K562 (cell line): ENCODE measurements around the gene FASTKD2. TPM values are rescaled to one million over a fixed set of nuclear protein-coding genes. Genes with fewer than 3 reads are reported as not detected.

Experiments
- ATAC-seq: fragments of 200-7000 bp; cut with Tn5 transposase; 3 replicates; pipeline ENCODE4 v1.9.1; 2020; ENCODE audit warnings: moderate library complexity
- BruUV-seq: library from RNA; stranded (reverse); fragments of 400-500 nt; replicated peaks from 2 replicates; lab custom pipeline; 2021; lab: Mats Ljungman, UMichigan
- CTCF ChIA-PET: fragments of 300-600 bp; formaldehyde crosslinking; extraction: SDS; loops from one replicate; lab custom pipeline; 2021; ENCODE audit warnings: low intra/inter-chr PET ratio; lab: Yijun Ruan, JAX
- POLR2A ChIA-PET: fragments of 300-600, 350-650 bp; sonication (Branson Sonifier 250); formaldehyde crosslinking; extraction: SDS; loops from one replicate; lab custom pipeline; 2021; ENCODE audit warnings: antibody characterized with exemption, inconsistent platforms; lab: Yijun Ruan, JAX
- DNase-seq, 4 experiments: peaks; one replicate each; pipeline versions ENCODE4 v3.0.0 to v3.0.0-alpha.2; 2011 to 2018; ENCODE audit warnings: low spot score in 3 of 4, mixed read lengths in 3 of 4; ENCODE audit errors: extremely low read depth in 1 of 4
- FAIRE-seq: peaks from 2 replicates; lab custom pipeline; 2011; peaks lifted over from hg19 to GRCh38; lab: Jason Lieb, UNC
- H2AFZ ChIP-seq: 2 replicates; pipeline ENCODE4 v1.6.0; 2011; ENCODE audit warnings: low read depth, low read length, control low read depth, inconsistent platforms
- H3K27ac ChIP-seq: fragments of 200-600 bp; 3 replicates; pipeline ENCODE4 v1.8.0; 2011; ENCODE audit warnings: low read depth, mild to moderate bottlenecking, control low read depth, inconsistent platforms, low read length, moderate library complexity, mixed read lengths; ENCODE audit errors: extremely low read depth
- H3K27me3 ChIP-seq, 2 experiments: fragments of 300-600 bp in 1 of 2; 2 replicates in 1 of 2; 3 replicates in 1 of 2; pipeline versions ENCODE4 v1.6.0 to v1.8.0; 2011; ENCODE audit warnings: inconsistent platforms in 2 of 2, low read length in 2 of 2, mild to moderate bottlenecking in 1 of 2, mixed read lengths in 1 of 2, moderate library complexity in 1 of 2; ENCODE audit not compliant: control insufficient read depth in 2 of 2, insufficient read depth in 2 of 2
- H3K36me3 ChIP-seq: fragments of 300-600 bp; 3 replicates; pipeline ENCODE4 v1.8.0; 2011; ENCODE audit warnings: mild to moderate bottlenecking, low read length, inconsistent platforms; ENCODE audit not compliant: control insufficient read depth, insufficient read depth
- H3K4me1 ChIP-seq, 2 experiments: fragments of 200-600 bp in 1 of 2; replicated peaks in 1 of 2; 2 replicates in 1 of 2; 3 replicates in 1 of 2; pipeline versions ENCODE4 v1.5.1 to v1.8.0; 2011; ENCODE audit warnings: inconsistent platforms in 2 of 2, low read length in 2 of 2, mild to moderate bottlenecking in 1 of 2, mixed read lengths in 1 of 2, moderate library complexity in 1 of 2; ENCODE audit not compliant: control insufficient read depth in 2 of 2, insufficient read depth in 2 of 2
- H3K4me2 ChIP-seq: 2 replicates; pipeline ENCODE4 v1.6.1; 2011; ENCODE audit warnings: low read length, control low read depth, inconsistent platforms, mixed read lengths; ENCODE audit not compliant: insufficient read depth
- H3K4me3 ChIP-seq: fragments of 200-600 bp; sonication (generic), shearing (Covaris generic); 2 replicates; pipeline ENCODE4 v1.5.1; 2016; ENCODE audit warnings: control low read depth, inconsistent platforms
- H3K79me2 ChIP-seq: fragments of 200-600 bp; 3 replicates; pipeline ENCODE4 v1.8.0; 2011; ENCODE audit warnings: low read length, inconsistent platforms; ENCODE audit not compliant: control insufficient read depth, insufficient read depth
- H3K9ac ChIP-seq, 2 experiments: 2 replicates each; pipeline versions ENCODE4 v1.6.0 to v1.6.1; 2011; ENCODE audit warnings: low read depth in 2 of 2, low read length in 2 of 2, control low read depth in 1 of 2, inconsistent platforms in 1 of 2, mild to moderate bottlenecking in 1 of 2, mixed read lengths in 1 of 2; ENCODE audit not compliant: insufficient read depth in 1 of 2
- H3K9me1 ChIP-seq: one replicate; pipeline ENCODE4 v1.6.0; 2011; ENCODE audit warnings: inconsistent platforms, mild to moderate bottlenecking, low read length, moderate library complexity; ENCODE audit not compliant: control insufficient read depth, insufficient read depth
- H3K9me3 ChIP-seq: replicated peaks from 2 replicates; pipeline ENCODE4 v1.5.1; 2011; ENCODE audit warnings: low read depth, low read length, inconsistent platforms; ENCODE audit not compliant: control insufficient read depth, insufficient read depth
- H4K20me1 ChIP-seq: replicated peaks from 2 replicates; pipeline ENCODE4 v1.6.1; 2011; ENCODE audit warnings: low read length, inconsistent platforms, mixed read lengths; ENCODE audit not compliant: control insufficient read depth, insufficient read depth
- FIP1L1 ChIP-seq: fragments of 200-400 bp; formaldehyde crosslinking; IDR thresholded peaks from 2 replicates; pipeline ENCODE4 v1.6.1; 2018; ENCODE audit warnings: mild to moderate bottlenecking, low read depth, low read length; ENCODE audit not compliant: poor library complexity, severe bottlenecking
- HDAC1 ChIP-seq, 2 experiments: fragments of 450-650 bp; IDR thresholded peaks; 2 replicates each; pipeline ENCODE4 v1.6.1; 2016 to 2017; ENCODE audit warnings: inconsistent platforms in 1 of 2, mild to moderate bottlenecking in 1 of 2, moderate library complexity in 1 of 2
- HDAC2 ChIP-seq: fragments of 450-650 bp; IDR thresholded peaks from 2 replicates; pipeline ENCODE4 v1.6.1; 2016; ENCODE audit warnings: mild to moderate bottlenecking
- HDAC3 ChIP-seq: fragments of 450-650 bp; IDR thresholded peaks from 2 replicates; pipeline ENCODE4 v1.6.1; 2018; ENCODE audit warnings: borderline replicate concordance, mild to moderate bottlenecking, moderate library complexity; ENCODE audit not compliant: partially characterized antibody
- KDM5B ChIP-seq: fragments of 200-600 bp; sonication (generic); IDR thresholded peaks from 2 replicates; pipeline ENCODE4 v1.6.1; 2012; ENCODE audit warnings: low read depth, mild to moderate bottlenecking, moderate library complexity, low read length, control low read depth, inconsistent platforms; ENCODE audit not compliant: insufficient replicate concordance
- NONO ChIP-seq, 2 experiments: fragments of 200-400 bp in 1 of 2; fragments of 450-650 bp in 1 of 2; formaldehyde crosslinking in 1 of 2; IDR thresholded peaks; 2 replicates each; pipeline ENCODE4 v1.6.1; 2017; ENCODE audit warnings: low read depth in 2 of 2, mild to moderate bottlenecking in 2 of 2, moderate library complexity in 2 of 2, low read length in 1 of 2
- THRAP3 ChIP-seq: fragments of 450-650 bp; IDR thresholded peaks from 2 replicates; pipeline ENCODE4 v1.6.1; 2016; ENCODE audit warnings: mild to moderate bottlenecking, inconsistent platforms, borderline replicate concordance
- U2AF1 ChIP-seq: fragments of 200-400 bp; formaldehyde crosslinking; optimal IDR thresholded peaks from 2 replicates; pipeline ENCODE3; 2017; ENCODE audit warnings: mild to moderate bottlenecking, low read depth, low read length, moderate library complexity
- YY1 ChIP-seq, 3 experiments: IDR thresholded peaks; 2 replicates each; pipeline ENCODE4 v1.6.1; 2011; ENCODE audit warnings: low read length in 2 of 3, mild to moderate bottlenecking in 2 of 3, moderate library complexity in 2 of 3, borderline replicate concordance in 1 of 3, control low read depth in 1 of 3, low read depth in 1 of 3; ENCODE audit not compliant: insufficient read depth in 3 of 3, insufficient replicate concordance in 2 of 3, control insufficient read depth in 1 of 3, insufficient read length in 1 of 3; ENCODE audit errors: extremely low read depth in 1 of 3
- ZBTB1 ChIP-seq: sonication (generic); formaldehyde crosslinking; IDR thresholded peaks from 2 replicates; pipeline ENCODE4 v1.8.1; 2023; ENCODE audit warnings: missing genetic modification reagents, low read depth, mild to moderate bottlenecking, borderline replicate concordance
- ZNF384 ChIP-seq: IDR thresholded peaks from 2 replicates; pipeline ENCODE4 v1.6.1; 2012; ENCODE audit warnings: low read depth, low read length, improper control_type of control experiment
- WGBS: fragments of 100-300 bp; shearing (Covaris generic); methylation state at CpG from one replicate; pipeline ENCODE4 v1.1.6; 2016; ENCODE audit warnings: low coverage, mixed read lengths; ENCODE audit not compliant: insufficient coverage; ENCODE audit errors: missing lambda C conversion rate; 5-methylcytosine and 5-hydroxymethylcytosine counted together
- in situ Hi-C: fragments of 300-500 bp; cut with MboI; formaldehyde crosslinking; loops from 4 replicates; pipeline ENCODE4 v1.15.0; 2018; ENCODE audit warnings: inconsistent platforms, mixed read lengths
- intact Hi-C: fragments of 100-400 bp; cut with micrococcal nuclease; formaldehyde crosslinking; loops from 2 replicates; pipeline ENCODE4 v1.14.2; 2022
- polyA plus RNA-seq, 8 experiments: library from polyadenylated mRNA; depleted of rRNA in 4 of 8; stranded (reverse) in 5 of 8; unstranded in 3 of 8; fragments of >200 nt; fragmentation: Nextera tagmentation in 2 of 8; fragmentation: Illumina TruSeq in 1 of 8; extraction: Ambion mirVana in 2 of 8; extraction: Trizol in 1 of 8; gene quantifications; 2 replicates each; pipeline versions ENCODE4 v1.2.1 to v1.2.3, GENCODE V29; 2011 to 2014; ENCODE audit warnings: inconsistent platforms in 1 of 8, missing spikeins in 1 of 8
- total RNA-seq, 7 experiments: library from RNA; depleted of rRNA in 6 of 7; stranded (reverse); fragments of >200 nt in 6 of 7; fragmentation: Illumina TruSeq in 2 of 7; extraction: Trizol in 2 of 7; gene quantifications; 2 replicates each; pipeline versions ENCODE4 v1.2.1 to v1.2.3, GENCODE V29; 2011 to 2021; ENCODE audit warnings: low replicate concordance in 1 of 7
- TF ChIP-seq, protein P1 (sequence below): fragments of 250-450 bp; sonication (Bioruptor Pico); IDR thresholded peaks from 2 replicates; pipeline ENCODE4 v1.4.0; 2020
- TF ChIP-seq, protein P2 (sequence below), 2 experiments: fragments of 450-650 bp in 1 of 2; IDR thresholded peaks; 2 replicates each; pipeline ENCODE4 v1.6.1; 2011 to 2017; ENCODE audit warnings: low read depth in 2 of 2, antibody characterized with exemption in 1 of 2, borderline replicate concordance in 1 of 2, low read length in 1 of 2, mild to moderate bottlenecking in 1 of 2, mixed read lengths in 1 of 2; ENCODE audit not compliant: control insufficient read depth in 1 of 2

FASTKD2 gene
- total and polyA plus RNA-seq, 9 of the 15 experiments (the other 6 are each of a cell fraction or from before 2014, with no cell fraction given), result 20.8 to 90.6 (median 39.1) TPM

DNA sequence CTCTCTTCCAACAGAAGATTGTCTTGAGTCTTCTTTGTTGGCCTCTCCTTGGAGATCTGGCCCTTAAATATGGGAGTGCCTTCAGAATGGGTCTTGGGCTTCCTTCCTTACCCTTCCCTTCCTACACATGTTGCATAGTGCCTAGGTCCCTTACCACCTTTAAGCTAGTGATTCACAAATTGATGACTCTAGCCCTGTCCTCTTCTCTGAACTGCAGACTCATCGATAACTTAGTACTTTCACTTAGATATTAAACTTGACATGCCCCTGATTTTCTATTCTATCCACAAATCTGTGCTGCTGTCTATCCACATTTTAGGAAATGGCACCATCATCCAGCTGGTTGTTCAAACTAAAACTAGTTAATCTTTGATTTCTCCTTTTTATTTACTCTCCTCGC is 38.1 kb upstream of the FASTKD2 start:
- H4K20me1 ChIP-seq, result no peaks in the 10 kb centered on the region
- ChIA-PET CTCF (no interaction called here), POLR2A (no interaction called here)
- no peaks in the 10 kb centered on the region for H3K27me3 ChIP-seq
- no peaks in the 10 kb centered on the region for H3K9me1 ChIP-seq
- ATAC-seq (no peak), DNase-seq (no peak), FAIRE-seq (no peak)
- H2AFZ ChIP-seq, result no peak overlapping the region
- H3K4me2 ChIP-seq, result no peak overlapping the region
- intact Hi-C loops (no loop called here), in situ Hi-C loops (no loop called here)
- BruUV-seq, result no TSS peak
- no peaks in the 10 kb centered on the region for H3K9me3 ChIP-seq
- WGBS, result 7% methylated on average over 2 of the region's 2 CpGs
- H3K4me3 ChIP-seq, result no peak overlapping the region
- H3K27ac ChIP-seq, result no peak overlapping the region
- no peaks in the 10 kb centered on the region for H3K4me1 ChIP-seq
- H3K79me2 ChIP-seq, result no peaks in the 10 kb centered on the region
- no peak overlapping the region for H3K9ac ChIP-seq
- no peaks in the 10 kb centered on the region for H3K36me3 ChIP-seq
- TF ChIP-seq HDAC2, result no peak
- TF ChIP-seq, protein P1, sequence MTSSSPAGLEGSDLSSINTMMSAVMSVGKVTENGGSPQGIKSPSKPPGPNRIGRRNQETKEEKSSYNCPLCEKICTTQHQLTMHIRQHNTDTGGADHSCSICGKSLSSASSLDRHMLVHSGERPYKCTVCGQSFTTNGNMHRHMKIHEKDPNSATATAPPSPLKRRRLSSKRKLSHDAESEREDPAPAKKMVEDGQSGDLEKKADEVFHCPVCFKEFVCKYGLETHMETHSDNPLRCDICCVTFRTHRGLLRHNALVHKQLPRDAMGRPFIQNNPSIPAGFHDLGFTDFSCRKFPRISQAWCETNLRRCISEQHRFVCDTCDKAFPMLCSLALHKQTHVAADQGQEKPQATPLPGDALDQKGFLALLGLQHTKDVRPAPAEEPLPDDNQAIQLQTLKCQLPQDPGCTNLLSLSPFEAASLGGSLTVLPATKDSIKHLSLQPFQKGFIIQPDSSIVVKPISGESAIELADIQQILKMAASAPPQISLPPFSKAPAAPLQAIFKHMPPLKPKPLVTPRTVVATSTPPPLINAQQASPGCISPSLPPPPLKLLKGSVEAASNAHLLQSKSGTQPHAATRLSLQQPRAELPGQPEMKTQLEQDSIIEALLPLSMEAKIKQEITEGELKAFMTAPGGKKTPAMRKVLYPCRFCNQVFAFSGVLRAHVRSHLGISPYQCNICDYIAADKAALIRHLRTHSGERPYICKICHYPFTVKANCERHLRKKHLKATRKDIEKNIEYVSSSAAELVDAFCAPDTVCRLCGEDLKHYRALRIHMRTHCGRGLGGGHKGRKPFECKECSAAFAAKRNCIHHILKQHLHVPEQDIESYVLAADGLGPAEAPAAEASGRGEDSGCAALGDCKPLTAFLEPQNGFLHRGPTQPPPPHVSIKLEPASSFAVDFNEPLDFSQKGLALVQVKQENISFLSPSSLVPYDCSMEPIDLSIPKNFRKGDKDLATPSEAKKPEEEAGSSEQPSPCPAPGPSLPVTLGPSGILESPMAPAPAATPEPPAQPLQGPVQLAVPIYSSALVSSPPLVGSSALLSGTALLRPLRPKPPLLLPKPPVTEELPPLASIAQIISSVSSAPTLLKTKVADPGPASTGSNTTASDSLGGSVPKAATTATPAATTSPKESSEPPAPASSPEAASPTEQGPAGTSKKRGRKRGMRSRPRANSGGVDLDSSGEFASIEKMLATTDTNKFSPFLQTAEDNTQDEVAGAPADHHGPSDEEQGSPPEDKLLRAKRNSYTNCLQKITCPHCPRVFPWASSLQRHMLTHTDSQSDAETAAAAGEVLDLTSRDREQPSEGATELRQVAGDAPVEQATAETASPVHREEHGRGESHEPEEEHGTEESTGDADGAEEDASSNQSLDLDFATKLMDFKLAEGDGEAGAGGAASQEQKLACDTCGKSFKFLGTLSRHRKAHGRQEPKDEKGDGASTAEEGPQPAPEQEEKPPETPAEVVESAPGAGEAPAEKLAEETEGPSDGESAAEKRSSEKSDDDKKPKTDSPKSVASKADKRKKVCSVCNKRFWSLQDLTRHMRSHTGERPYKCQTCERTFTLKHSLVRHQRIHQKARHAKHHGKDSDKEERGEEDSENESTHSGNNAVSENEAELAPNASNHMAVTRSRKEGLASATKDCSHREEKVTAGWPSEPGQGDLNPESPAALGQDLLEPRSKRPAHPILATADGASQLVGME (CRISPR knock-in tag), result no peak
- no peak for TF ChIP-seq ZBTB1 (CRISPR knock-in tag)
- no peak for TF ChIP-seq ZNF384
- TF ChIP-seq YY1 (IDR thresholded peaks at IDR 0.05; ENCODE audit: borderline replicate concordance in 1 of 3, control insufficient read depth in 1 of 3, extremely low read depth in 1 of 3, insufficient read depth in 3 of 3, insufficient read length in 1 of 3, insufficient replicate concordance in 2 of 3, low read depth in 1 of 3, low read length in 2 of 3), result no peak
- no peak for TF ChIP-seq THRAP3
- TF ChIP-seq FIP1L1, result no peak
- TF ChIP-seq U2AF1, result no peak
- TF ChIP-seq, protein P2, sequence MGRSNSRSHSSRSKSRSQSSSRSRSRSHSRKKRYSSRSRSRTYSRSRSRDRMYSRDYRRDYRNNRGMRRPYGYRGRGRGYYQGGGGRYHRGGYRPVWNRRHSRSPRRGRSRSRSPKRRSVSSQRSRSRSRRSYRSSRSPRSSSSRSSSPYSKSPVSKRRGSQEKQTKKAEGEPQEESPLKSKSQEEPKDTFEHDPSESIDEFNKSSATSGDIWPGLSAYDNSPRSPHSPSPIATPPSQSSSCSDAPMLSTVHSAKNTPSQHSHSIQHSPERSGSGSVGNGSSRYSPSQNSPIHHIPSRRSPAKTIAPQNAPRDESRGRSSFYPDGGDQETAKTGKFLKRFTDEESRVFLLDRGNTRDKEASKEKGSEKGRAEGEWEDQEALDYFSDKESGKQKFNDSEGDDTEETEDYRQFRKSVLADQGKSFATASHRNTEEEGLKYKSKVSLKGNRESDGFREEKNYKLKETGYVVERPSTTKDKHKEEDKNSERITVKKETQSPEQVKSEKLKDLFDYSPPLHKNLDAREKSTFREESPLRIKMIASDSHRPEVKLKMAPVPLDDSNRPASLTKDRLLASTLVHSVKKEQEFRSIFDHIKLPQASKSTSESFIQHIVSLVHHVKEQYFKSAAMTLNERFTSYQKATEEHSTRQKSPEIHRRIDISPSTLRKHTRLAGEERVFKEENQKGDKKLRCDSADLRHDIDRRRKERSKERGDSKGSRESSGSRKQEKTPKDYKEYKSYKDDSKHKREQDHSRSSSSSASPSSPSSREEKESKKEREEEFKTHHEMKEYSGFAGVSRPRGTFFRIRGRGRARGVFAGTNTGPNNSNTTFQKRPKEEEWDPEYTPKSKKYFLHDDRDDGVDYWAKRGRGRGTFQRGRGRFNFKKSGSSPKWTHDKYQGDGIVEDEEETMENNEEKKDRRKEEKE (IDR thresholded peaks at IDR 0.05; ENCODE audit: borderline replicate concordance in 1 of 2, control insufficient read depth in 1 of 2, low read depth in 2 of 2, low read length in 1 of 2), result no peak
- no peak for TF ChIP-seq KDM5B
- TF ChIP-seq HDAC3, result no peak
- no peak for TF ChIP-seq NONO (IDR thresholded peaks at IDR 0.05; ENCODE audit: low read depth in 2 of 2, low read length in 1 of 2)
- no peak for TF ChIP-seq HDAC1 (IDR thresholded peaks at IDR 0.05)
